ENCODE data around the gene FAM114A2. TPM values are rescaled to one million over a fixed set of nuclear protein-coding genes. Genes with fewer than 3 reads are reported as not detected.

Gene FAM114A2
- total and polyA plus RNA-seq, 2 donors (not counting 1 experiment from before 2014, with no cell fraction given), result 28.0 to 33.9 TPM

DNA sequence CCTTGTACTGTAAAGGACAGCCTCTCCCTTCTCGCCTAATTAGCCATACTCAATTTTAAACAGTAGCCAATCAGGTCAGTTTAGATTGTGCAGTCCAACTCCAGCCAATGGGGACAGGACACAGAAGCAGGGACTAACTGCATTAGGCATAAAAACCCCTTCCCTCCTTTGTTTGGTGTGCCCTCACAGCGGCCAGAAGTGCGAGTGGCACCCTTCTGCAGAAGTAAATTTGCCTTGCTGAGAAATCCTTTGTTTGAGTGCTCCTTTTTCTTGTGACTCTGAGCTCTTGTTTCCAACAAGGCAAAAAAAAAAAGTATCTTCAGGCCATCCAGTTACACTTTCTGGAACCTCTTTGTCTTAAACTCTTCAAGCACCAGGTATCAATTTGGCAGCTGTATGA, 97.4 kb downstream of the FAM114A2 start:
- no peaks in the 10 kb centered on the region for H3K36me3 ChIP-seq (ENCODE audit: control insufficient read depth, insufficient read depth, low read length)
- no peaks in the 10 kb centered on the region for H3K4me1 ChIP-seq (ENCODE audit: control insufficient read depth, extremely low read depth, insufficient read depth, low read length)
- no peak overlapping the region for H3K27ac ChIP-seq (ENCODE audit: insufficient read depth, low read length)
- no peak overlapping the region for H2AFZ ChIP-seq (ENCODE audit: low read length)
- no peaks in the 10 kb centered on the region for H3K27me3 ChIP-seq (ENCODE audit: control insufficient read depth, insufficient read depth, low read length)
- no peaks in the 10 kb centered on the region for H3K9me3 ChIP-seq (ENCODE audit: control insufficient read depth, insufficient read depth, low read depth, low read length)
- H3K4me3 ChIP-seq (replicated peaks in 1 of 4; ENCODE audit: control extremely low read depth in 1 of 4, insufficient read depth in 1 of 4, low read depth in 3 of 4, low read length in 4 of 4), result no peak overlapping the region
- no peaks in the 10 kb centered on the region for H4K20me1 ChIP-seq (ENCODE audit: control insufficient read depth, extremely low read depth, insufficient read depth, low read length)
- no peak overlapping the region for H3K4me2 ChIP-seq (ENCODE audit: extremely low read depth, insufficient read depth, low read length)
- no peaks in the 10 kb centered on the region for H3K79me2 ChIP-seq (ENCODE audit: control insufficient read depth, insufficient read depth, low read length)
- DNase-seq (ENCODE audit: low read depth in 2 of 2), result no peak
- no peak overlapping the region for H3K9ac ChIP-seq (ENCODE audit: insufficient read depth, low read length)
- TF ChIP-seq, protein P1, sequence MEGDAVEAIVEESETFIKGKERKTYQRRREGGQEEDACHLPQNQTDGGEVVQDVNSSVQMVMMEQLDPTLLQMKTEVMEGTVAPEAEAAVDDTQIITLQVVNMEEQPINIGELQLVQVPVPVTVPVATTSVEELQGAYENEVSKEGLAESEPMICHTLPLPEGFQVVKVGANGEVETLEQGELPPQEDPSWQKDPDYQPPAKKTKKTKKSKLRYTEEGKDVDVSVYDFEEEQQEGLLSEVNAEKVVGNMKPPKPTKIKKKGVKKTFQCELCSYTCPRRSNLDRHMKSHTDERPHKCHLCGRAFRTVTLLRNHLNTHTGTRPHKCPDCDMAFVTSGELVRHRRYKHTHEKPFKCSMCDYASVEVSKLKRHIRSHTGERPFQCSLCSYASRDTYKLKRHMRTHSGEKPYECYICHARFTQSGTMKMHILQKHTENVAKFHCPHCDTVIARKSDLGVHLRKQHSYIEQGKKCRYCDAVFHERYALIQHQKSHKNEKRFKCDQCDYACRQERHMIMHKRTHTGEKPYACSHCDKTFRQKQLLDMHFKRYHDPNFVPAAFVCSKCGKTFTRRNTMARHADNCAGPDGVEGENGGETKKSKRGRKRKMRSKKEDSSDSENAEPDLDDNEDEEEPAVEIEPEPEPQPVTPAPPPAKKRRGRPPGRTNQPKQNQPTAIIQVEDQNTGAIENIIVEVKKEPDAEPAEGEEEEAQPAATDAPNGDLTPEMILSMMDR (conservative IDR thresholded peaks at IDR 0.05 in 1 of 2, IDR thresholded peaks at IDR 0.05 in 1 of 2; ENCODE audit: low read depth in 1 of 2, low read length in 2 of 2), result no peak
- no peak for TF ChIP-seq EZH2 (IDR thresholded peaks at IDR 0.05; ENCODE audit: low read length, missing control alignments)

Other genes starting within 250 kb of the FAM114A2 start
- 63.3 and 65.2 TPM in 2 replicates for gene MFAP3, start 57 bp upstream of the FAM114A2 start, total RNA-seq
- 37.7 and 62.2 TPM in 2 replicates for gene MFAP3, start 57 bp upstream of the FAM114A2 start, polyA plus RNA-seq
- 16.2 and 18.3 TPM in 2 replicates for gene GALNT10, start 151.8 kb upstream of the FAM114A2 start, total RNA-seq
- 35.8 and 48.5 TPM in 2 replicates for gene GALNT10, start 151.8 kb upstream of the FAM114A2 start, polyA plus RNA-seq

All from fibroblast of lung (primary cell).